ENCODE measurements around the gene PPFIA1.

DNA sequence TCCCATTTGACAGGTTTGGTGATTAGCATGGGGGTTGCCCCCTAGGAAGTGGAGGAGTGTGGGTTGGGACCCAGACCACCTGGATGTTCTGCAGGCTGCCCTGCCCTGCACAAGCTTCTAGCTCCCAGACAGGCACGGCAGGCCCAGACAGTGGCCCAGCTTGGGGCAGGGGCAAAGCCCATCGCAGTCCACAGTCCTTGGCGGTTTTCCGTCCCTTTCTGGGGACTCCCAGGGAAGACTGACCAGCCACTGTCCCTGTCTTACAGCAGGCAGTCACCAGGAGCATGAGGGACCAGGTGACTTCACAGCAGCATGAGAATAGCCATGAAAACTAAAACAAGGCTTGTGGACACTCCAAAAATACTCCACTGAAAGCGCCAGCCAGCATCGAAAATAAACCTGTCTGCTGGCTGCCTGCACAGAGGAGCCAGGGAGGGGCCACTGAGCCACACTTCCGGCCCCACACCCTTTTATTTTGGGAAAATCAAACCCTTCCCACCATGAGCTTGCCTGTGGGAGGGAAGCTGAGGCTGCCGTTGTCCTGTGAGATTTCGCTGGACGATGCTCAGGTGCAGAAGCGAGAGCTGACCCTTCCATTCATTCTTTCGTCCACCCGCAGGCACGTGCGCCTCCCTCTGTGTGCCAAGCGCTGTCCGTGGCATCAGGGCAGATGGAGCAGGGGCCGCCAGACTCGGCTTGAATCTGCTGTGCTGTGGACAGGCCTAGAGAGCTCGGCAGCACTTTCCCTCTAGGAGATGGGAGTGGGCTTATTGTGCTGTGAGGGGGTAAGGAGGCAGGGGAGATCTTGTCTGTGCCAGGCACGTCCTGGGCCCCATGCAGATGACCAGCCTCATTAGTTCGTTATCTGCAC lies 39.4 kb upstream of the PPFIA1 start:
- TF ChIP-seq POLR2A (IDR thresholded peaks at IDR 0.05): no peak
- TF ChIP-seq, protein P1, sequence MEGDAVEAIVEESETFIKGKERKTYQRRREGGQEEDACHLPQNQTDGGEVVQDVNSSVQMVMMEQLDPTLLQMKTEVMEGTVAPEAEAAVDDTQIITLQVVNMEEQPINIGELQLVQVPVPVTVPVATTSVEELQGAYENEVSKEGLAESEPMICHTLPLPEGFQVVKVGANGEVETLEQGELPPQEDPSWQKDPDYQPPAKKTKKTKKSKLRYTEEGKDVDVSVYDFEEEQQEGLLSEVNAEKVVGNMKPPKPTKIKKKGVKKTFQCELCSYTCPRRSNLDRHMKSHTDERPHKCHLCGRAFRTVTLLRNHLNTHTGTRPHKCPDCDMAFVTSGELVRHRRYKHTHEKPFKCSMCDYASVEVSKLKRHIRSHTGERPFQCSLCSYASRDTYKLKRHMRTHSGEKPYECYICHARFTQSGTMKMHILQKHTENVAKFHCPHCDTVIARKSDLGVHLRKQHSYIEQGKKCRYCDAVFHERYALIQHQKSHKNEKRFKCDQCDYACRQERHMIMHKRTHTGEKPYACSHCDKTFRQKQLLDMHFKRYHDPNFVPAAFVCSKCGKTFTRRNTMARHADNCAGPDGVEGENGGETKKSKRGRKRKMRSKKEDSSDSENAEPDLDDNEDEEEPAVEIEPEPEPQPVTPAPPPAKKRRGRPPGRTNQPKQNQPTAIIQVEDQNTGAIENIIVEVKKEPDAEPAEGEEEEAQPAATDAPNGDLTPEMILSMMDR (IDR thresholded peaks at IDR 0.05): no peak

Measured in right lobe of liver (tissue), 4 donors.